Brain pericyte (primary cell): ENCODE measurements around the gene CLRN3.

Experiments used
- DNase-seq: peaks from one replicate; pipeline ENCODE4 v3.0.0-alpha.2; 2012; ENCODE audit warnings: low read depth, low spot score

CLRN3 gene

GRCh38 chr10:127899766-127900387 is 7.1 kb upstream of the CLRN3 start:
- no peak for DNase-seq

DNA sequence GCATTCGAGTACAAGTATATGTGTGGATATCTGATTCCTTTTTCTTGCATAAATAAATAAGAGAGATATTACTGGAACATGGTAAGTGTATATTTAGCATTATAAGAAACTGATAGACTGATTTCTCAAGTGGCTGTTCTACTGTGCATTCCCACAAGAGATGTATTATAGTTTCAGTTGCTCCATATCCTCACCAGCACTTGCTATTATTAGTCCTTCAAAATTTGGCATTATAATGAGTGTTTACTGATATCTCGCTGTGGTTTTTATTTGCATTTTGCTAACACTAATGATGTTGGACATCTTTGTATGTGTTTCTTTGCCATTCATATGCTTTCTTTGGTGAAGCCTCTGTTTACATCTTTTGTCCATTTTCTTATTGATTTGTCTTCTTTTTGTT is 4.4 kb upstream of the CLRN3 start:
- no peak for DNase-seq

GRCh38 chr10:127896590-127896989 is 3.8 kb upstream of the CLRN3 start:
- DNase-seq = no peak

GRCh38 chr10:127894146-127894545 is 1.4 kb upstream of the CLRN3 start:
- DNase-seq = no peak

DNA sequence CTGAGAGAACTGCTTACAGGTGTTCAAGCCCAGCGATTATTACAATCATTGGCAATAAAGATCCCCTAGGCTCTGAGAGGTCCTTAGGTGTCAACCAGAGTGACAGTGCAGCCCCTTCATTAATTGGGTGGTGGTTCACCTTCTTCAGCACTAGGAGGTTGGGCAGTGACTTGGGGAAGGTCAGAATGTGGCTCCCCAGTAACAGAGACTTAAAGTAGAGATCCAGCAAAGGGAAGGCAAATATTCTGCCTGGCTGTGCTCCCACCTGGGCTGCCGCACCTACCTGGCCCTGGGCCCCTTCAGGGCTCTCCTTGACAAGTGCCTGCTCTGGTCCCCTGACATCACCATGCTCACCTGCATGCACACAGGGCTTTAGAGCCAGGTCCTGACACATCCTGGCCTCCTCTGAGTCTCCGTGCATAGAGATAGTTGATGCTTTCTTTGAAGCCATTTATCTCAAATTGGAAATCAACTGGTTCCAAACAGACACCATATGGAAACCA is 1.9 kb downstream of the CLRN3 start:
- no peak for DNase-seq

- DNase-seq = no peak
Observed at GRCh38 chr10:127890216-127890615, 2.5 kb downstream of the CLRN3 start.

GRCh38 chr10:127889605-127890195 is 3.0 kb downstream of the CLRN3 start:
- DNase-seq = no peak

- DNase-seq = no peak
Observed at GRCh38 chr10:127888521-127889312, 4.0 kb downstream of the CLRN3 start.

GRCh38 chr10:127887541-127888415 is 5.0 kb downstream of the CLRN3 start:
- no peak for DNase-seq

GRCh38 chr10:127886371-127887051 is 6.2 kb downstream of the CLRN3 start:
- DNase-seq = no peak

DNA sequence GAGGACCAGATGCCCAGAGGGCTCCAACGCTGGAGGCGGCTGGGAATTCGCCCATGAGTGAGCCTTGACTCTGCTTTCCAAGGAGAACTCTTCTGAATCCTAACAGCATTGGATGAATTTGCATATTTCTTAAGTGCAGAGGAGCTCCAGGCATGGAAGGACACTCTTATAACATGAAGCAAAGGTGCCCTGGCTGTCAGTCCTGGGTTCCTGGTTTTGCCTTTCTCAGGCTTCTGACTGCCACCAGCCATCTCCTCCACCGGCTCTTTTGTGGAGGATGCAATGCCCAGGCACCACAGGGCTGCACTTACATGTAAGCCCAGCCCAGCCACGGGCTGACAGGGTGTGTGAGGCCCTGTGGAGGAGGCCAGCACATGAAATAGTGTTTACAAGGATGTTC is 8.2 kb downstream of the CLRN3 start:
- DNase-seq = no peak

GRCh38 chr10:127883516-127883915 is 9.2 kb downstream of the CLRN3 start:
- DNase-seq = no peak

DNA sequence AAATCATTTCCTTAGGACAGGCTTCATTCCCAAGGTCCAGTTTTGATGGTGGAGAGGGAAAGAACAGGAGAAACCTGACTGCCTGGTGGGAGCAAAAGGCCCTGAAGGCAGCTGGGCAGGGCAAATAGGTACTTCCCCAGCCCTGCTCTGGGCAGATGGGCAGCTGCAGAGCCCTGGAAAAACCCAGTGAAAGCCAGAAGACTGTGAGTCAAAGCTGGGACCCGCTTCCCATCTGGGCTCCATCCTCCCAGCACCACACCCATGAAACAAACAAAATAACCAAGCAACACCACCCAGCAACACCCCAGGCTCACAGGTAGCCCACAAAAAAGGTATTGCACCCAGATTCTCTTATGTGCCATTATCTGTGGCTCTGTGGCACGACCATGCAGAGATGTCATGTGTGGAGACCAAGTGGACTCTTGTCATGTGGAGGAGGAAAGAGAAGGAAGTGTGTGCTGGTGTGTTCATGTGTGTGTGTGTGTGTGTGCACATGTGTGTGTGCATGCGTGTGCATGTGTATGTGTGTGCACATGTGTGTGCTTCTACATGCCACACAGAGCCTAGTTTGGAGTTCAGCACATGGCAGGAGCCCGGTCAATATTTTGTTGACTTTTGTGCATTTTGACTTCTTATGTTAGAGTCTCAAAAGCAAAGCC is 9.8 kb downstream of the CLRN3 start:
- DNase-seq = no peak

DNA sequence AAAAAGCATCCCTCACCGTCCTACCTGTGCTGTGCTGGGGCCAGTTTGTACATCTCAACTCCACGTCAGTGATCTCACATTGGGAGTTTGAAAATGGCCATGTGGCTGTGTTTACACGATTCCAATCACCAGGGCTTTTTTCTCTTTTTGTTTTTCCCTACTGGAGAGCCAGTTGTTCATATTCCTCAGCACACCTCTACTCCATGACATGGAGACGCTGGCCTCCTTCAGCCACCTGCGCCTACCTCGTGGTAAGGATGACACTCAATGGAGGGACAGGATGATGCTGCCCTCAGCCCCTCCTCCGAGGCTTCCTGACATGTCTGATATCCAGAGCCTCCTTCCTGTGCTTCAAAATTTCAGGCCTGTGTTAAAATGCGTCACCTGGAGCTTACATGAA is 10.3 kb downstream of the CLRN3 start:
- DNase-seq = no peak

DNA sequence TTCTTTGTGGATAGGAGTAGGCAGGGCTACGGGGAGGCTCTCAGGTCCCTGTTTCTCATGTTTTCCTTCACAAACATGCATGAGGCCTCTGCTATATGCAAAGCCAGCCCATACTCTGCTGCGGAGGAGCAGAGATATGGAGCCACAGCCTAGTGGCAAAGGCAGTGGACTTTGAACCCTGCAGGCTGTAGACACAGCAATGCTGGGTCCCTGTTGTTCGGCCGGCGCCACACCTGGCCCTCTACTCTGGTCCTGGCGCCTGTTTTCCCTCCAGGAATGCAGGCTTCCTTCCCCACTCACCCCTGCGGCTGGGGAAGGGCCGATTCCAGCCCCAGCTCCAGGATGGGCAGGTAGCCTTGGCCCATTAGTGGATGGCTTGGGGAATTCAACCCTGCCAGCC is 11.5 kb downstream of the CLRN3 start:
- no peak for DNase-seq

DNA sequence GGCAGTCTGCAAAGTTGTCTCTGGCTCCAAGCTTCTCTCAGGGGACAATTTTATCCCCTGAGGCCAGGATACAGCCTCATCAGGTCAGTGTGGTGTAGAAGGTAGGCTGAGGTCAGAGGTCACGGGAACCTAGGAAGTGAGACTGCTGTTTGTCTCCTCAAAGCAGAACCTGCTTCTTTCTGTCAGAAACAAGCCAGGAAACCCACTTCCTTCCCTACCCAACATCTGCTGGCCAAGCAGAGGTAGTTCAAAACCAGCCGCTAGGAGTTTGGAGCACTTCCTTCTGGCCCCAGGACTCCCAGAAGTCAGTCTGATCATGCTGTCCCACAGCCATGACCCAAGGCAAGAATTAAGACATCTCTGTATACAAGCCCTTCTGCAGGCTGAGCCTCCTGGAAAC is 12.2 kb downstream of the CLRN3 start:
- DNase-seq = no peak

DNA sequence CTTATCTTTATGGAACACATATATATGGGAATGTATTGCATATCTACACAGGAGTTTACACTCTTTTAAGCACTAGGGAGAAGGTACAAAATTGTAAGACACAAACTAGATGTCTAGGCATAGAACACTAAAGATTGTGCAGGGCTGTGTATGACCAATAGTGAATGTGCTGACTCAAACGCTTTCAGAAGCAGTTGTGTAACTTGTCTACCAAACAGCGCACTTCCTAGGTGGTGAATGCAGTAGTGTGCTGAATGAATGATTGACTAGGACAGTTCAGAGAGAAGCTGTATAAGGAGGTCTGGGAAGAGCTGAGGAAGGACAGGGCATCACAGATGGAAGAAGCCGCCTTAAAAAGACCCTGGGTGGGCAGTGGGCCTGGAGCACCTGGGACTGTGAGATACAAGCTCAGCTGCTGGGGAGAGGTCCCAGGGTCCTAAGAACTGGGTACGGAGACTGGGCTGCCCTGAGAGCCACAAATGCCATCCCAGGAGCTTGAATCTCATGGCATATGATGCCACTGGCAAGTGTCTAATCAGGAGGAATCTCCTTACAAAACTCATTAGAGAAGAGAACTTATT is 14.2 kb downstream of the CLRN3 start:
- no peak for DNase-seq

DNA sequence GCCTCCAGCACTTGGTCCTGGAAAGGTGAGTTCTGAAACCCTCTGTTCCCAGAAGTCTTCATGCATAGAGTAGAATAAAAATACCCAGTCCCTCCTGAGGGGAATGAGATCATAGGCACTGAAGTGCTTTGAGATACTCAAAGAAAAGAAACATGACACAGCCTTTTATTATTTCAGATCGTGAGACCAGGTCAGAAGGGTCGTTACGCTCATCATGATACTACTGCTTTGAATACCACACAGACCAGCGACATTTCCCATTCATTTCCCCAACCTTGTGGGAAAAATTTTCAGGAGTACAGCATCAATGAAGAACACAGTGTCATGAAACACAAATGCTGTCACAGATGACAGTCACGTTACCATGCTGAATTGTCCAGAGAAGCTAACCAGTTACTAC is 15.0 kb downstream of the CLRN3 start:
- no peak for DNase-seq

DNA sequence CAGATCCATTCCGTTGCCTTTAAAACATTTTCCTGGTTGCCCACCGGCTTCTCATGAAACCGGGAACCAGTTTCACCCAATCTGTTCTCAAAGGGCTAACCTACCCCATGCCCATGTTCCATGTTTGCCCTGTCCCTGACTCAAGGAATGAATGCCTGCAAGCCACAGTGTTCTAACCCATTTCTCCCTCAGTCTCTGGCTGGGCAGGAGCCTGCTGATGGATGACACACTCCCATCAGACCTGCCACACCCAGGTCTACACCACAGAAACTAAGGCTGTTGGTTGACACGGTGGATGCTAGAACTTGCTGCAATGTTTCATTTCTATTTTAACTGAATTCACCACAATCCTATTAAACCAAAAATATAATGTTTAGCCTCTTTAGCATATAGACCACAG is 15.6 kb downstream of the CLRN3 start:
- no peak for DNase-seq

GRCh38 chr10:127875916-127876315 is 16.8 kb downstream of the CLRN3 start:
- DNase-seq = no peak

- no peak for DNase-seq
Observed at GRCh38 chr10:127875449-127875765, 17.3 kb downstream of the CLRN3 start.
